Measurements from ENCODE around the gene HAGH.
"Not testable (repeated sequence)": the region's sequence is repeated elsewhere in the genome, so short reads cannot be mapped to it uniquely, and the experiment has no call there.

HAGH gene

DNA sequence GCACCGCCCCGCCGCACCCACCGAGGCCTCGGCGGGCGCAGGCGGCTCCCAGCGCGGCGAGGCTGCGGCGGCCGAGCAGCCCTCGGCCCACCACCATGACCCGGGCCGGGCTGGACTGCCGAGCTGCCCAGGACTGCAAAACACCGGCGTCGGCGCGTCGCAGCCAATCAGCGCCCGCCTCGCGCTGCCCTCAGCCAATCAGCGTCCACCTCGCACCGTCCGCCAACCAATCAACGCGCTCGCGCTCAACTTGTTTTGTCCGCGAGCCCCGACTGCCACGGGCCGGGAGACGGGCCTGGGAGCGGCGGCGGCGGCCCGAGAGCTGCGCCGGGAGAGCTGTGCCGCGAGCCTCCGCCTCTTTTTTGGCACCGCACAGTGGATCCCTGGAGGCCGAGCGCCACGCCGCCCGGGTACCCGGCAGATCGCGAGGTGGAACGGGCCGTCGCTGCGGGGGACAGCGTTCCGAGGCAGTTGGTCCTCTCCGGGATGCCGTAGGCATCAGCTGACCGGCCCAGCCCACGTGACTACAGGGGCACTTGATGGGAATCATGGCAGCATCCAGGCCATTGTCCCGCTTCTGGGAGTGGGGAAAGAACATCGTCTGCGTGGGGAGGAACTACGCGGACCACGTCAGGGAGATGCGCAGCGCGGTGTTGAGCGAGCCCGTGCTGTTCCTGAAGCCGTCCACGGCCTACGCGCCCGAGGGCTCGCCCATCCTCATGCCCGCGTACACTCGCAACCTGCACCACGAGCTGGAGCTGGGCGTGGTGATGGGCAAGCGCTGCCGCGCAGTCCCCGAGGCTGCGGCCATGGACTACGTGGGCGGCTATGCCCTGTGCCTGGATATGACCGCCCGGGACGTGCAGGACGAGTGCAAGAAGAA is at the start of gene HAGH, which contains the start of gene FAHD1:
Gene HAGH (minus strand): TSS at position 135 of the 883 bp plus-strand sequence. CDS start 38 bp downstream, at position 97.
Gene FAHD1 (plus strand): TSS at position 516 of the 883 bp plus-strand sequence. CDS start 33 bp downstream, at position 549.
- TF ChIP-seq CTCF (IDR thresholded peaks at IDR 0.05; ENCODE audit: control extremely low read depth, extremely low read depth, low read depth, missing control alignments): no peak
- DNase-seq (ENCODE audit: extremely low spot score): peak; percentile 99
- POLR2A ChIA-PET: interaction anchor here (0.5 kb wide), 1 partner anchor 43 kb away, joined by 4 read pairs; no protein-coding TSS in a partner anchor
- CTCF ChIA-PET: interaction anchor here (0.7 to 1.0 kb wide), 3 partner anchors 12 to 123 kb away, joined by 3 read pairs; partner anchors contain the start of gene MAPK8IP3

- POLR2A ChIA-PET; DNase-seq (ENCODE audit: extremely low spot score): not testable (repeated sequence)
- CTCF ChIA-PET: interaction anchor here (1.0 to 1.5 kb wide), 2 partner anchors 10 to 53 kb away, joined by 3 read pairs; no protein-coding TSS in a partner anchor
Observed at GRCh38 chr16:1876066-1876465, 49.4 kb upstream of the HAGH start.

DNA sequence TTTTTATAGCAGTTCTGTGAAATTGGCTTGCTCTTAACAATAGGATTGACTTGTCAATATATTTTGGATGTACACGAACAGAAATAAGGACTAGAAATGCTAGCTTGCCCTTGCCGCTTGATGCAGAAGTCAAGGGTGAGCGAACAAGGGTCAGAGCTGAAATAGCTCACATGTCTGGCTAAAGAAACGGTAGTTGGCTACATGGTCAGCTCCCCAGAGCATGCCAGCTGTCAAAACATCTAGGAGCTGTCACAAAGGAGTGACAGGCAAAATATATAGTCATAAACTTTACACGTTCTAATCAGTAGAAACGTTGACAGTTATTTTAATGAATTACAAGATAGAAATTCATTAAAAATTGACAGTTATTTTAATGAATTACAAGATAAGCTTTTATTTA is 48.2 kb upstream of the HAGH start:
- no peak for DNase-seq (ENCODE audit: extremely low spot score)
- CTCF ChIA-PET: interaction anchor here (1.1 to 1.2 kb wide), 3 partner anchors 10 to 128 kb away, joined by 3 to 4 read pairs (median 3); no protein-coding TSS in a partner anchor
- no peak for TF ChIP-seq CTCF (IDR thresholded peaks at IDR 0.05; ENCODE audit: control extremely low read depth, extremely low read depth, low read depth, missing control alignments)
- POLR2A ChIA-PET: no interaction called here

DNA sequence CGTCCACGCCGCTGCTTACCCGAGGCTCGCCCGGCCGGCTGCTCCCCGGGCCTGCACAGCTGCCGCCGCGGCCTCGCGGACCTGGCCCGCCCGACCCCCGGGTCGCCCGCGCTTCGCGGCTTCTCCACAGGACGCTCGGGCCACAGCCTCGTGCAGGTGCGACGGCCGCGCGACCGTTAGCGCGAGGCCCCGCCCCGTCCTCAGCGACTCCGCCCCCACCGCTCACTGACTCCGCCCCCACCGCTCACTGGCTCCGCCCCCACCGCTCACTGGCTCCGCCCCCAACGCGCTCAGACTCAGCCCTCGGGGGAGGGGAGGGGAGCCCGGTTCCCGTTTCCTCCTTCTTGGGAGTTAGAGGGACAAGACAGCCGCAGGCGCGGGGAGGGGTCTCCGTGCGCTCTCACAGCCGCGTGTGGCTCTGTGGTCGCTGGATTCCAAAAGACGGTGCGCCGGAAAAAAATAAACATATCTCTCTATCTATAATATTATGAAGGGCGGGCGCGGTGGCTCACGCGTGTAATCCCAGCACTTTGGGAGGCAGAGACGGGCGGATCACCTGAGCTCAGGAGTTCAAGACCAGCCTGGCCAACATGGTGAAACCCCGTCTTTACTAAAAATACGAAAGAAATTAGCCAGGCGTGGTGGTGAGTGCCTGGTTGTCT is 45.5 kb upstream of the HAGH start, which contains the start of gene MEIOB:
Gene MEIOB (minus strand): TSS at position 191 of the 662 bp plus-strand sequence. CDS start 3,989 bp downstream, outside the sequence.
- ChIA-PET POLR2A (no interaction called here), CTCF (no interaction called here)
- no peak for TF ChIP-seq CTCF (IDR thresholded peaks at IDR 0.05; ENCODE audit: control extremely low read depth, extremely low read depth, low read depth, missing control alignments)
- peak; percentile 37 for DNase-seq (ENCODE audit: extremely low spot score)

GRCh38 chr16:1870365-1871082 is 43.9 kb upstream of the HAGH start:
- no peak for DNase-seq (ENCODE audit: extremely low spot score)
- ChIA-PET POLR2A (no interaction called here), CTCF (interaction anchor here (1.0 to 1.8 kb wide), 4 partner anchors 20 to 270 kb away, joined by 3 to 4 read pairs (median 4); no protein-coding TSS in a partner anchor)
- no peak for TF ChIP-seq CTCF (IDR thresholded peaks at IDR 0.05; ENCODE audit: control extremely low read depth, extremely low read depth, low read depth, missing control alignments)

GRCh38 chr16:1865902-1866690 is 39.5 kb upstream of the HAGH start:
- POLR2A ChIA-PET: no interaction called here

More at GRCh38 chr16:1865902-1866690, 39.5 kb upstream of the HAGH start:
- TF ChIP-seq CTCF (IDR thresholded peaks at IDR 0.05; ENCODE audit: control extremely low read depth, extremely low read depth, low read depth, missing control alignments): no peak
- no peak for DNase-seq (ENCODE audit: extremely low spot score)
- CTCF ChIA-PET: interaction anchor here (1.1 to 2.8 kb wide), 4 partner anchors 9 to 63 kb away, joined by 3 to 8 read pairs (median 3); no protein-coding TSS in a partner anchor
